PC-3 (cell line): ENCODE measurements around the gene GCAT. TPM values are rescaled to one million over a fixed set of nuclear protein-coding genes. Genes with fewer than 3 reads are reported as not detected.
A peak's percentile ranks its signal among the peaks of the same experiment; 100 is the strongest.

Source experiments
- ATAC-seq: fragments of 200-7000 bp; cut with Tn5 transposase; 2 replicates; pipeline ENCODE4 v1.9.1; 2020; ENCODE audit warnings: mild to moderate bottlenecking, moderate library complexity
- Bru-seq: library from RNA; stranded (reverse); fragments of 400-500 nt; gene quantifications from one replicate; lab custom pipeline; 2021; lab: Mats Ljungman, UMichigan
- BruChase-seq, 2 experiments: library from RNA; stranded (reverse); fragments of 400-500 nt; gene quantifications; one replicate each; lab custom pipeline; 2021; lab: Mats Ljungman, UMichigan
- BruUV-seq: library from RNA; stranded (reverse); fragments of 400-500 nt; replicated peaks from 2 replicates; lab custom pipeline; 2021; lab: Mats Ljungman, UMichigan
- CTCF ChIA-PET: fragments of 300-600 bp; sonication (Branson Sonifier 250); formaldehyde crosslinking; loops from one replicate; lab custom pipeline; 2022; ENCODE audit warnings: antibody characterized with exemption; lab: Charles Lee
- POLR2A ChIA-PET: fragments of 300-600 bp; sonication (Branson Sonifier 250); formaldehyde crosslinking; loops from one replicate; lab custom pipeline; 2022; ENCODE audit warnings: antibody characterized with exemption; ENCODE audit not compliant: unreplicated experiment; lab: Charles Lee
- DNase-seq: peaks from one replicate; pipeline ENCODE4 v3.0.0-alpha.2; 2015
- H2AFZ ChIP-seq: fragments of 300-600 bp; sonication (generic); 2 replicates; pipeline ENCODE4 v1.6.0; 2016; ENCODE audit warnings: antibody characterized with exemption, low read length
- H3F3A ChIP-seq: fragments of 300-600 bp; sonication (generic); one replicate; pipeline ENCODE4 v1.6.0; 2017; ENCODE audit warnings: antibody characterized with exemption, low read length, control low read depth, mild to moderate bottlenecking; ENCODE audit not compliant: unreplicated experiment
- H3K27ac ChIP-seq: fragments of 300-600 bp; sonication (generic); 2 replicates; pipeline ENCODE4 v1.5.1; 2016; ENCODE audit warnings: mild to moderate bottlenecking, low read length
- H3K27me3 ChIP-seq: fragments of 300-600 bp; sonication (generic); 2 replicates; pipeline ENCODE4 v1.6.1; 2016; ENCODE audit warnings: low read length, mixed read lengths
- H3K36me3 ChIP-seq: fragments of 300-600 bp; sonication (generic); 2 replicates; pipeline ENCODE4 v1.6.1; 2016; ENCODE audit warnings: low read depth, mixed run types, low read length, mixed read lengths
- H3K4me1 ChIP-seq: fragments of 300-600 bp; sonication (generic); 2 replicates; pipeline ENCODE4 v1.5.1; 2016; ENCODE audit warnings: low read length; ENCODE audit not compliant: insufficient read depth
- H3K4me2 ChIP-seq: fragments of 300-600 bp; sonication (generic); 2 replicates; pipeline ENCODE4 v1.6.0; 2016; ENCODE audit warnings: low read length
- H3K4me3 ChIP-seq: fragments of 300-600 bp; sonication (generic); 2 replicates; pipeline ENCODE4 v1.5.1; 2016; ENCODE audit warnings: mild to moderate bottlenecking, low read length, mixed read lengths
- H3K79me2 ChIP-seq: fragments of 300-600 bp; sonication (generic); 2 replicates; pipeline ENCODE4 v1.6.1; 2017; ENCODE audit warnings: low read length, mixed read lengths
- H3K9ac ChIP-seq: fragments of 300-600 bp; sonication (generic); 2 replicates; pipeline ENCODE4 v1.6.0; 2016; ENCODE audit warnings: mild to moderate bottlenecking, low read length
- H3K9me2 ChIP-seq: fragments of 300-600 bp; sonication (generic); replicated peaks from 2 replicates; pipeline ENCODE4 v1.6.1; 2016; ENCODE audit warnings: mixed run types, low read length, mixed read lengths
- H3K9me3 ChIP-seq: fragments of 300-600 bp; sonication (generic); 2 replicates; pipeline ENCODE4 v1.6.1; 2016; ENCODE audit warnings: low read length, mixed read lengths
- H4K20me1 ChIP-seq: fragments of 300-600 bp; sonication (generic); 2 replicates; pipeline ENCODE4 v1.6.1; 2016; ENCODE audit warnings: low read length, mixed read lengths
- EZH2 ChIP-seq: fragments of 300-600 bp; sonication (generic); IDR thresholded peaks from one replicate; pipeline ENCODE4 v1.6.1; 2017; ENCODE audit warnings: antibody characterized with exemption, mild to moderate bottlenecking, low read length; ENCODE audit not compliant: unreplicated experiment
- EZH2phosphoT487 ChIP-seq: fragments of 300-600 bp; sonication (generic); IDR thresholded peaks from 2 replicates; pipeline ENCODE4 v1.6.1; 2018; ENCODE audit warnings: mild to moderate bottlenecking, antibody characterized with exemption, low read length, borderline replicate concordance
- intact Hi-C: fragments of 100-400 bp; cut with micrococcal nuclease; formaldehyde crosslinking; loops from 2 replicates; pipeline ENCODE4 v1.9.0; 2023
- long read RNA-seq: library from polyadenylated mRNA; unstranded; transcript quantifications from one replicate; pipeline ENCODE4 v2.0.0, GENCODE V29; 2021; ENCODE audit not compliant: unreplicated experiment
- total RNA-seq: library from RNA; depleted of rRNA; stranded (reverse); fragments of >200 nt; gene quantifications from 2 replicates; pipeline ENCODE4 v1.2.3, GENCODE V29; 2014; rRNA removed
- TF ChIP-seq, protein P1 (sequence below): fragments of 300-600 bp; sonication (generic); conservative IDR thresholded peaks from 2 replicates; pipeline ENCODE4 v1.5.1; 2017; ENCODE audit warnings: antibody characterized with exemption, low read depth, mild to moderate bottlenecking, low read length

GCAT gene
- total RNA-seq (26.0 and 33.3 TPM in 2 replicates), Bru-seq, nascent RNA (percentile 89 among the genes with signal in this experiment), BruChase-seq, experiment 1, labeled RNA remaining after a 6-hour chase (percentile 73 among the genes with signal in this experiment), BruChase-seq, experiment 2, labeled RNA remaining after a 2-hour chase (percentile 62 among the genes with signal in this experiment)
- long read RNA-seq, transcript GCAT-201 (9 exons, 1,497 nt): major isoform, 24 of 79 reads
- long read RNA-seq, partial matches to known transcripts: 21 of 79 reads
- long read RNA-seq, other reads (novel, unspliced or antisense): 31 of 79 reads

DNA sequence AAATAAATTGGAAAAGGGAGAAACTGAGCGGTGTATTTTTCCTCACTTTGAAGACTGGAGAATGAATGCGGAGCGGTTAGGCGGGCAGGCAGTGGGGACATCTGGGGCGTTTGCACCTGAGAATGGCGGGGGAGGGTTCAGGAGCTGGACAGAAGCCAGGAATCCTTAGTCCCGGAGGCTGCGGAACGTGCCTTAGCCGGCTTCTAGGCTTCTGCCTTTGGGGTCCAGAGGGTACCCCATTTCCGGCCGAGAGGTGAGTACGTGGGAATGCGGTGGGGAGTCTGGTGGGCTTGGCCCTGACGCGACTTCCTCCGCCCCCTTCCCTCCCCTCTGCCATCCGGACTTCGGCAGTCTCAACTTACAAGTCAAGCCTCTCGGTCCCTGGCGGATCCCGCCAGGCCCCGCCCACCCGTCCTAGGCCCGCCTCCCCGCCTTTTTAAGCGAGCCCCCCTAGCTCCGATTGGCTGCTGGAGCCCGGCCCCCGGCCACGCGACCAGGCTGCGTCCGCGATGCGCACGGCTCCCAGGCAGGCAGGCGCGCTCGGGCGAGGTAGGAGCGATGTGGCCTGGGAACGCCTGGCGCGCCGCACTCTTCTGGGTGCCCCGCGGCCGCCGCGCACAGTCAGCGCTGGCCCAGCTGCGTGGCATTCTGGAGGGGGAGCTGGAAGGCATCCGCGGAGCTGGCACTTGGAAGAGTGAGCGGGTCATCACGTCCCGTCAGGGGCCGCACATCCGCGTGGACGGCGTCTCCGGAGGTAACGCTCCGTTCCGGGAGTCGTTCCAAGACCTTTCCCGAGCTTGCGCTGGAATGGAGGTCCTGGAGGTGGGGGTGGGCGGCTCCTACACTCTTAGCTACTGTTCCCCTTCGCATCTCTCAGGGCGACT is at the start of gene GCAT:
TSS of gene GCAT (plus strand) at position 525 of the 884 bp plus-strand sequence. CDS start at position 559, 34 bp downstream.
- peak; percentile 65 for ATAC-seq
- ChIA-PET CTCF (interaction anchor here (0.6 to 0.7 kb wide), 3 partner anchors 11 to 478 kb away, joined by 4 to 9 read pairs (median 4); partner anchors contain the start of gene MICALL1), POLR2A (interaction anchor here (0.5 to 0.7 kb wide), 4 partner anchors 21 to 1767 kb away, joined by 3 to 10 read pairs (median 3); partner anchors contain the start of gene POLR2F)
- DNase-seq: peak; percentile 91
- peak within 1 kb of the TSS; percentile 66 for H3K27ac ChIP-seq
- TF ChIP-seq, protein P1, sequence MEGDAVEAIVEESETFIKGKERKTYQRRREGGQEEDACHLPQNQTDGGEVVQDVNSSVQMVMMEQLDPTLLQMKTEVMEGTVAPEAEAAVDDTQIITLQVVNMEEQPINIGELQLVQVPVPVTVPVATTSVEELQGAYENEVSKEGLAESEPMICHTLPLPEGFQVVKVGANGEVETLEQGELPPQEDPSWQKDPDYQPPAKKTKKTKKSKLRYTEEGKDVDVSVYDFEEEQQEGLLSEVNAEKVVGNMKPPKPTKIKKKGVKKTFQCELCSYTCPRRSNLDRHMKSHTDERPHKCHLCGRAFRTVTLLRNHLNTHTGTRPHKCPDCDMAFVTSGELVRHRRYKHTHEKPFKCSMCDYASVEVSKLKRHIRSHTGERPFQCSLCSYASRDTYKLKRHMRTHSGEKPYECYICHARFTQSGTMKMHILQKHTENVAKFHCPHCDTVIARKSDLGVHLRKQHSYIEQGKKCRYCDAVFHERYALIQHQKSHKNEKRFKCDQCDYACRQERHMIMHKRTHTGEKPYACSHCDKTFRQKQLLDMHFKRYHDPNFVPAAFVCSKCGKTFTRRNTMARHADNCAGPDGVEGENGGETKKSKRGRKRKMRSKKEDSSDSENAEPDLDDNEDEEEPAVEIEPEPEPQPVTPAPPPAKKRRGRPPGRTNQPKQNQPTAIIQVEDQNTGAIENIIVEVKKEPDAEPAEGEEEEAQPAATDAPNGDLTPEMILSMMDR: no peak
- TF ChIP-seq EZH2: no peak
- peak; percentile 67 for TF ChIP-seq EZH2phosphoT487
- H3K27me3 ChIP-seq: no peaks in the 10 kb centered on the region
- intact Hi-C loops: loop anchor here (10.0 kb wide), 1 partner anchor 123 kb away; the partner anchor contains the start of gene NOL12
- no peaks in the 10 kb centered on the region for H3K9me3 ChIP-seq
- no peaks in the 10 kb centered on the region for H3K9me2 ChIP-seq
- H3K4me2 ChIP-seq: peak within 1 kb of the TSS; percentile 98
- no TSS peak for BruUV-seq
- peaks cover 30% of the 10 kb centered on the region for H3K79me2 ChIP-seq
- H3K9ac ChIP-seq: peak within 1 kb of the TSS; percentile 95
- peaks cover 18% of the 10 kb centered on the region for H3F3A ChIP-seq
- H3K36me3 ChIP-seq: no peaks in the 10 kb centered on the region
- peak within 1 kb of the TSS; percentile 100 for H3K4me3 ChIP-seq
- peak within 1 kb of the TSS; percentile 51; the same call in 1 of the 2 replicates for H2AFZ ChIP-seq
- peaks cover 21% of the 10 kb centered on the region for H4K20me1 ChIP-seq
- H3K4me1 ChIP-seq: peaks cover 17% of the 10 kb centered on the region

DNA sequence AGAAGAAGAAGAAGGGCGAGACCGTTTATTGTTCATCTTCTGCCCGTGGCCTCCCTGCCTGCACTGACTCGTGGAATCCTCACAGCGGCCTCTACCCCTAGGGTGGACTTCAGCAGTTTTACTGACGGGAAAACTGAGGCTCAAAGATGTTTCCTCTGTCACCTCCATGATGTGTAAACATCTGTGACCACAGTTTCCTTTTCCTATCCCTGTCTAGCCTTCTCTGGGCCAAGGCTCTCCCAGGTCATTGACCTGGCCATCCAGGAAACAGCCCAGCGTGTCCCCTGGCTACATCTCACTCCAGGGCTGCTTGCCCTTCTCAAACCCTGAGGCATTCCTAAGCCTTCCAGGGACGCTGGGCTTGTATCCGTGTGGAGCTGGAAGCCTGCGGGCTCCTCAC is 49.0 kb upstream of the GCAT start:
- CTCF ChIA-PET: no interaction called here
- no peak for ATAC-seq
- peaks cover 20% of the 10 kb centered on the region for H3K36me3 ChIP-seq

More for the DNA sequence above, 49.0 kb upstream of the GCAT start:
- no peak overlapping the region for H3K4me2 ChIP-seq
- POLR2A ChIA-PET: no interaction called here
- no peaks in the 10 kb centered on the region for H3K9me2 ChIP-seq
- no peaks in the 10 kb centered on the region for H3K9me3 ChIP-seq
- TF ChIP-seq EZH2phosphoT487: no peak
- TF ChIP-seq, protein P1: no peak
- TF ChIP-seq EZH2: no peak
- no peak overlapping the region for H3K27ac ChIP-seq
- H3K27me3 ChIP-seq: no peaks in the 10 kb centered on the region
- BruUV-seq: no TSS peak
- H3F3A ChIP-seq: no peaks in the 10 kb centered on the region
- H3K4me1 ChIP-seq: peaks cover 16% of the 10 kb centered on the region
- H3K79me2 ChIP-seq: peaks cover 21% of the 10 kb centered on the region
- no peak overlapping the region for H3K4me3 ChIP-seq
- no peak overlapping the region for H2AFZ ChIP-seq
- intact Hi-C loops: no loop called here
- H4K20me1 ChIP-seq: no peaks in the 10 kb centered on the region
- H3K9ac ChIP-seq: no peak overlapping the region
- DNase-seq: no peak
